Measurements from ENCODE around the gene CGB2.
"Not testable (repeated sequence)": the region's sequence is repeated elsewhere in the genome, so short reads cannot be mapped to it uniquely, and the experiment has no call there.

Gene CGB2

DNA sequence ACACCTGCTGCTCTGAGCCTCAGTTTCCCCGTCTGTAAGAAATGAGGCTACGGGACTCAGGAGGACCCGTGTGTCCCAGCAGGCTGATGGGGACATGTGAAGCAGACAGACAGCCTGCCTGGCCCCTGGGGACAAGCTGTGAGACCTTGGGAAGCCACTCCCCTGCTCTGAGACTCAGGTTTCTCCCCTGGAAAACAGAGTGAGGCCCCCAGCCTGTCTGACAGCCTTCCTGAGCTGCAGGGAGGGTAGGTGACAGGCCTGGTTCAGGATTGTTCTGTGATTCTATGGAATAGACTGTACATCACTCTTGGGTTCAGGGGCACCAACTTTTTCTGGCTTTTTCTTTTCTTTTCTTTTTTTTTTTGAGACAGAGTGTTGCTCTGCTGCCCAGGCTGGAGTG lies 35.9 kb downstream of the CGB2 start:
- no peak for DNase-seq (ENCODE audit: low read depth)

DNA sequence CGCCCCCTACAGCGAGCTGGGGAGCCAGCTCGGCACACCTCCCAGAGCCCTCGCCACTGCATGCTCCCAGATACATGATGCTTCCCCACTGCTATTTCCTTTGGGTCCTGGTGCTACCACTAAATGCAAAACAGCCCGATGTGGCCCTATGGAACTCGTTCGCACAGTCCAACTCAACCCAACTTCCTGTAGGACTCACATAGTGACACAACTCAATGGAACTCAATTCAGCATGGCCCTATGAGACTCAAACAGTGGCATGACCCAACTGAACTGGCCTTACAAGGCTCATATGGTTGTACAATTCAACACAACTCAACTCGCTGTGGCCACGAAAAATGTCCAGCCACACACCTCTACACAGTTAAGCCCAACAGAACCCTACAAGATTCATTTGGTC lies 37.3 kb downstream of the CGB2 start:
- no peak for DNase-seq (ENCODE audit: low read depth)

- no peak for DNase-seq (ENCODE audit: low read depth)
These were observed 38.7 kb downstream of the CGB2 start for GRCh38 chr19:49070416-49070815.

GRCh38 chr19:49071860-49072547 lies 40.3 kb downstream of the CGB2 start:
- DNase-seq (ENCODE audit: low read depth), result no peak

DNA sequence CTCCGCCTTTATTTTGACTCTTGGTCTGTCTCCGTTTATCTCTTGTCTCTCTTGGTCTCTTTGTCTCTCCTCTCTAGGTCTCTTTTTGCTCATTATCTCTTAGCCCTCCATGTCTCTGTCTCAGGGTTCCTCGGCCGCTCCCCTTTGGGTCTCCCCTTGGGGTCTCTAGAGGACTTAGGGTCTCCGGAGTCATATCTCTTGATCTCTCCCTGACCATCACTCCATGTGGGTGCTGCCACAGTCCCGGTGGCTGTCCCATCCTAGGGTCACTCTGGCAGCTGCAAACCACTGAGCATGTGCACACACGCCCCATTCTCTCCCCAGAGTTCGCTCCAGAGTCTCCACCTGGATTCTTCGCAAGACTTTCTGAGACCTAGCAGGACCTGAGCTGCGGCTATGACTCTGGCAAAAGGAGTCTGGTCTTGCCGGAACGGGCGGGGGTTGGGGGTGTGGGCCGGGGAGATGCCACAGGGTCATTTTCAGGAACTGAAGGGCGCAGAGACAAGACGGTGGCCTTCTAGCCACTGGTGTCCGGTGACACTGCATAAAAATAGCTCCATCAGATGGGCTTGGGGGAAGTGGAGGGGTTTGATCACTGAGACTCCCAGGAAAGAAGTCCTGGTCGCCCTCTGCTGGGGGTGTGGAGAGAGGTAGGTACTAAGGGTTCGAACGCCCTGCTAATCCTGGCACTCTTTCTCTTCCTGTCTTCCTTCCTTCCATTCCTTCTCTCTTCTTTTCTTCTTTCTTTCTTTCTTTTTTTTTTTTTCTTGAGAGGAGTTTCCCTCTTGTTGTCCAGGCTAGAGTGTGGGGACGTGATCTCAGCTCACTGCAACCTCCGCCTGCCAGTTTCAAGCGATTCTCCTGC lies 42.1 kb downstream of the CGB2 start:
- no peak for DNase-seq (ENCODE audit: low read depth)

GRCh38 chr19:49074869-49075268 lies 43.2 kb downstream of the CGB2 start:
- not testable (repeated sequence) for DNase-seq (ENCODE audit: low read depth)

DNA sequence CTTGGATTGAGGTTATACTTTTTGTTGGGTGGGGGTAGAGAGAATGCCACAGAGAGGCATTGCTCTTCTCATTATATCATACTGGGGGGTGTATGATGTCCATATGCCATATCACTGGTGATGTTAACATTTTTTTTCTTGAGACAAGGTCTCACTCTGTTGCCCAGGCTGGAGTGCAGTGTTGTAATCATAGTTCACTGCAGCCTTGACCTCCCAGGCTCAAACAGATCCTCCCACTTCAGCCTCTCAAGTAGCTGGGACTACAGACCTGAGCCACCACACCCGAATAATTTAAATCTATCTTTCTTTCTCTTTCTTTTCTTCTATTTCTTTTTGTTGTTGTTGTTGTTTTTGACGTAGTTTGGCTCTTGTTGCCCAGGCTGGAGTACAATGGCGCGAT lies 48.7 kb downstream of the CGB2 start:
- no peak for DNase-seq (ENCODE audit: low read depth)

GRCh38 chr19:49081273-49081672 lies 49.6 kb downstream of the CGB2 start:
- no peak for DNase-seq (ENCODE audit: low read depth)
